ENCODE results near the gene XPNPEP1. TPM values are rescaled to one million over a fixed set of nuclear protein-coding genes. Genes with fewer than 3 reads are reported as not detected.
"Not testable (repeated sequence)": the region's sequence is repeated elsewhere in the genome, so short reads cannot be mapped to it uniquely, and the experiment has no call there.

The XPNPEP1 gene
- polyA plus RNA-seq, 1 donor: 97.9 TPM

GRCh38 chr10:109924967-109925620, 1.8 kb upstream of the XPNPEP1 start:
- no peak for DNase-seq

GRCh38 chr10:109924087-109924486, 776 bp upstream of the XPNPEP1 start:
- no peak for DNase-seq

GRCh38 chr10:109922358-109922975, 844 bp downstream of the XPNPEP1 start:
- DNase-seq: no peak

DNA sequence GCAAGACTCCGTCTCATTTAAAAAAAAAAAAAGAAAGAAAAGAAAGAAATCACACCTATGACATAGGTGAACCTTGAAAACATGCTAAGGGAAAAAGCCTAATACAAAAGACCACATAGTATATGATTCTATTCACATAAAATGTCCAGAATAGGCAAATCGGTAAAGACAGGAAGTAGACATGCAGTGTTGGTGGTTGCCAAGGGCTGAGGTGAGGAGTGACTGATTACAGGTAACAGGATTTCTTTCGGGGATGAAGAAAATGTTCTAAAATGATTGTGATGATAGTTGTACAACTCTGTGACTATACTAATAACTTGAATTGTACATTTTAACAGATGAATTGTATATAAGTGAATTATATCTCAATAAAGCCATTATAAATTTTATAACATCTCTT, 3.3 kb downstream of the XPNPEP1 start:
- DNase-seq: no peak

DNA sequence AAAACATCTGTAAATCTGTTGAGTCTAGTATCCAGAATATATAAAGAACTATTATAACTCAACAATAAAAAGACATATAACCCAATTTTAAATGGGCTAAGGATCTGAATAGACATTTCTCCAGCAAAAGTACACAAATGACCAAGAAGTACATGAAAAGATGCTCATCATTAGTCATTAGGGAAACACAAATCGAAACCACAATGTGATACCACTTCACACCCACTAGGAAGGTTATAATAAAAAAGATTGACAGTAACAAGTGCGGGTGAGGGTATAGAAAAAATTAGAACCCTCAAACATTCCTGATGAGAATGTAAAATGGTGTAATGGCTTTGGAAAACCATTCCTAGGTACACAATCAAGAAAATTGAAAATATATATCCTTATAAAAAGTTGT, 4.1 kb downstream of the XPNPEP1 start:
- no peak for DNase-seq

DNA sequence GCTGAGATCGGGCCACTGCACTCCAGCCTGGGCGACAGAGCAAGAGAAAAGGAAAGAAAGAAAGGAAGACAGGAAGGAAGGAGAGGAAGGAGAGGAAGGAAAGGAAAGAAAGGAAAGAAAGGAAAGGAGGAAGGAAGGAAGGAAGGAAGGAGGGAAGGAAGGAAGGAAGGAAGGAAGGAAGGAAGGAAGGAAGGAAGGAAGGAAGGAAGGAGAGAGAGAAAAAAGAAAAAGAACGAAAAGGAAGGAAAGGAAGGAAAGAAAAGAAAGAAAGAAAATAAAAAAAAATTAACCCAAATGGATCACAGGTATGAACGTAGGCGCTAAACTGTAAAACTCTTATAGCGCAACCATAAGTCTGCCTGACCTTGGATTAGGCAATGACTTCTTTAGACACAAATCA, 4.6 kb downstream of the XPNPEP1 start:
- DNase-seq: not testable (repeated sequence)

GRCh38 chr10:109915566-109915965, 7.7 kb downstream of the XPNPEP1 start:
- DNase-seq: no peak

GRCh38 chr10:109914966-109915365, 8.3 kb downstream of the XPNPEP1 start:
- no peak for DNase-seq

DNA sequence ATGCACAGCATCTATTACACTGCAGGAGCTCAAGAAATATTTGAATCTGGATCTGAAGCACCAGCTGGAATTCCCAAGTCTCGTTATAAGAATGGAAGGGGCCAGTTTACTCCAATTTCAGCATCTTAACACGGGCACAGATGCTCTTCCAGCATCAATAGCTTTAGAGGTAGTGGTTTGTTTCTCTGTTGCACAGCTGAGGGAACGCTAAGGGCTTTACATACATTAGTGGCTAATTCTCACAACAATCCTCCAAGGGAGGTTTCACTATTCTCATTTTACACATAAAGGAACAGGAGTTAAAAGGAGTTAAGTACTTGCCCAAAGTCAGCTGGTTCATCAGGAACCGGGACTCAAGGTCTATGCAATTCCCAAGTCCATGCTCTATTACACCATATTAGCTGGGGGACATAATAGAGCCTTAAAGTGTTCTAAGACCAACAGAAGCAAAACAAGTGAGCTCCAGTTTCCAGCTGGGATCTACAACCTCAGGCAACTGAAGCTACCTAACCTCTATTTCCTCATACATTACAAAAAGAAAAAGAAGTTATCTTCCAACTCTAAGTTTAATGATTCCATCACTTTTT, 9.9 kb downstream of the XPNPEP1 start:
- DNase-seq: no peak

- DNase-seq: no peak
Observed at GRCh38 chr10:109912335-109913281, 10.7 kb downstream of the XPNPEP1 start.

- DNase-seq: no peak
Observed at GRCh38 chr10:109911903-109912302, 11.4 kb downstream of the XPNPEP1 start.

DNA sequence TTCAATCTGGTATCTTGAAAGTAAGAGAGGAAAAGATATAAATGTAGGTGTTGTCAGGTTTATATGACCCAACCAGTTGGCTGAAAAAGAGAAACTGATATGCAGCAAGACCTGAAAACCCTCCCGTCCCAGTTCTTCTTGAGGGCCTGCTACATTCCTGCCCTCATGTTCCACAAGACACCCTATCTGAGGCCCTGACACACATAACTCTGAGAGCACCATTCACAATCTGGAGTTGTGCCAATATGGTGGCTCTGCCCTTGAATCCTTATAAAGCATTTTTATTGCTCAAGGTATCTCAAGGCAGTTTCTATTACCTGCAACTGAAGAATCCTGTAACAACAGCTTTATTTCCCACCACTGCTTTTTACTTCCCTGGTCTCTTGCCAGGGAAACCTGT, 17.0 kb downstream of the XPNPEP1 start:
- DNase-seq: no peak

- DNase-seq: no peak
Observed at GRCh38 chr10:109904397-109904796, 18.9 kb downstream of the XPNPEP1 start.

- no peak for DNase-seq
Observed at GRCh38 chr10:109902992-109903947, 20.0 kb downstream of the XPNPEP1 start.

DNA sequence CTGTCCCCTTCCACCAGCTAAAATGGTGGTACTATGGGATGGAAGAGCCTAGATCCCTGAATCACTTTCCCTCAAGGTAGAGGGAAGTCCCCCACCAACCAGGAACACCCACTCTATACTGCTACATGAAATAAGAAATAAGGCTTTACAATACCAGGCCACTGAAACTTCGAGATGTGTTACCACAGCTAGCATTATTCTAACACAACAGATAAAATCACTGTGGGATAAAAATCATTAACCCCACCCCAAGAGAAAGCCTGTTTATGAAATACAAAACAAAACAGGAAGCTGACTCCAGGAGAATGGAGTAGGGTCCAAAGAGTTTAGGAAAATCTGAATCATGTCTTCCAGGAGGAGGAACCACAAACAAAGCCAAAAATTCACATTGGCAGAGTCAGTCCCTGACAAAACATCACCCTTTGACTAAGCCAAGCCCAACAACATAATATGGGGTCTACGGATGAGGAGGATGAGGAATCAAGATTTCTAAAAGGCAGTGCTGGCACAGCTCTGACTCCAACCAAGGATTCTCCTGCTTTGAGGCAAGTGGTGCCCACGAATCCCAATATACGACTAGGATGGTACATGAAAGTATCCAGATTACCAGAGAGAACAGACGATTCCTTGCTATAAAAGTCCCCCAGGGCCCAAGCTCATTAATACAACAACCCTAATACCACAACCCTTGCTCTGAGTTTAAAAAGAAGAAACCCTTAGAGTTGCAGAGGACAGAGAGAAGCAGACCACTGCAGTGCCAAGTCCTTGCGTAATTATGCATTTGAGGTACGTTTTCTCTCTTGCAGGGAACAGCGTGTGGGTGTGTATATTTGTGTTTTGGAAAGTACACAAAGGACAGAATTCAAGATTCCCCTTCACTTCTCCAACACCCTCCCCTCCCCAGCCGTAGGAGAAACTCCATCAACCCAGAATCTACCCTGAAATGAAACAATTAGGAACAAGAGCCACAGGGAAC, 23.7 kb downstream of the XPNPEP1 start:
- DNase-seq: no peak

DNA sequence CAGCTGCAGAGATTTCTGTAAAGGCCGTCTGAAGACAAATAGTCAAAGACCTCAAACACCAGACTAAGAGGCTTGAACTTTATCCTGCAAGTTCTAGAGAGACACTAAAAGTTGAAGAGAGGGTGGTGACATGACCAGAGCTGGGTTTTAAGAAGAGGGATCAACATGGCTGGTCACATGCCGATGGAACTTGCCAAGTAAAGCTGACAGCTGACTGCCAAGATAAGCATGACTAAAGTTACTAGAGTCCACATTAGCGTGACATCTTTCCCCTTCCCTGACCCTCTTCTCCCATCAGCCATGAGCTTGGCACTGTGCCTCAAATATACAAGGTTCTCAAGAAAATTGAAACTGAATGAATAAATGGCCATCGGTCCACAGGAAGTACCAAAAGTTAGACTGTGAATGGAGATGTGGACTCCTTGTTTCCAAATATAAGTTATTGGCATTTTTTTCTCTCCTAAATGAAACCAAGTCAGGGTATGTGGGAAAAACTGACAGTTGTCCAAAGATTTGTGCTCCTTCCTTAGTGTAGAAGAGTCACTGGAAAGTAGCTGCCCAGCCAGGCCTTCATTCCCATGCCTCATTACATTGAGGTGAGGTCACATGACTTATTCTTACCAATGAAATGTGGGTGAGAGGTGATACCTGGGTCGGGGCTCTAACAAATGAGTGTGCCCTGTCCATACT, 24.5 kb downstream of the XPNPEP1 start:
- no peak for DNase-seq

GRCh38 chr10:109898007-109898406, 25.3 kb downstream of the XPNPEP1 start:
- no peak for DNase-seq

GRCh38 chr10:109895848-109896247, 27.5 kb downstream of the XPNPEP1 start:
- no peak for DNase-seq

- DNase-seq: no peak
Observed at GRCh38 chr10:109895095-109895818, 28.1 kb downstream of the XPNPEP1 start.
